Measurements from ENCODE around the gene TNFSF9.
A peak's percentile ranks its signal among the peaks of the same experiment; 100 is the strongest.

The TNFSF9 gene, protein sequence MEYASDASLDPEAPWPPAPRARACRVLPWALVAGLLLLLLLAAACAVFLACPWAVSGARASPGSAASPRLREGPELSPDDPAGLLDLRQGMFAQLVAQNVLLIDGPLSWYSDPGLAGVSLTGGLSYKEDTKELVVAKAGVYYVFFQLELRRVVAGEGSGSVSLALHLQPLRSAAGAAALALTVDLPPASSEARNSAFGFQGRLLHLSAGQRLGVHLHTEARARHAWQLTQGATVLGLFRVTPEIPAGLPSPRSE

GRCh38 chr19:6530386-6531162, at the start of gene TNFSF9:
Gene TNFSF9 (plus strand): TSS chr19:6531026. CDS start chr19:6531037, 11 bp downstream.
- H3K4me1 ChIP-seq (ENCODE audit: control insufficient read depth in 2 of 2, insufficient read depth in 2 of 2, low read length in 2 of 2) = peaks cover 9 to 10% of the 10 kb centered on the region in 2 donors
- H3K27ac ChIP-seq (ENCODE audit: low read depth in 2 of 2, low read length in 2 of 2) = peak within 1 kb of the TSS in 1 of 2 donors; percentile 17
- H3K4me3 ChIP-seq (ENCODE audit: low read length in 2 of 2) = peak within 1 kb of the TSS; percentile 63 to 85
- H3K9me3 ChIP-seq (ENCODE audit: control insufficient read depth in 2 of 2, low read length in 2 of 2) = no peaks in the 10 kb centered on the region
- peaks cover 0 to 2% of the 10 kb centered on the region in 2 donors for H3K36me3 ChIP-seq (ENCODE audit: control insufficient read depth in 2 of 2, insufficient read depth in 2 of 2, low read length in 2 of 2)
- peaks cover 8 to 17% of the 10 kb centered on the region in 2 donors for H3K27me3 ChIP-seq (ENCODE audit: control insufficient read depth in 2 of 2, insufficient read depth in 2 of 2, low read length in 2 of 2)
- peak within 1 kb of the TSS; percentile 70 to 79 for H3K9ac ChIP-seq (ENCODE audit: low read depth in 1 of 2, low read length in 2 of 2)

GRCh38 chr19:6481541-6482342, 49.1 kb upstream of the TNFSF9 start, which contains the start of gene DENND1C:
Gene DENND1C (minus strand): TSS chr19:6481787. CDS start chr19:6481695, 92 bp downstream.
- peak within 1 kb of the TSS; percentile 58 to 75 for H3K4me3 ChIP-seq (ENCODE audit: low read length in 2 of 2)
- H3K9ac ChIP-seq (ENCODE audit: low read depth in 1 of 2, low read length in 2 of 2) = peak within 1 kb of the TSS; percentile 58 to 70

GRCh38 chr19:6482343-6482686, 48.5 kb upstream of the TNFSF9 start:
- no peaks in the 10 kb centered on the region for H3K36me3 ChIP-seq (ENCODE audit: control insufficient read depth in 2 of 2, insufficient read depth in 2 of 2, low read length in 2 of 2)
- peak overlapping the region in 1 of 2 donors; percentile 71 for H3K27ac ChIP-seq (ENCODE audit: low read depth in 2 of 2, low read length in 2 of 2)
- no peaks in the 10 kb centered on the region for H3K9me3 ChIP-seq (ENCODE audit: control insufficient read depth in 2 of 2, low read length in 2 of 2)
- H3K4me3 ChIP-seq (ENCODE audit: low read length in 2 of 2) = peak overlapping the region; percentile 58 to 75
- H3K4me1 ChIP-seq (ENCODE audit: control insufficient read depth in 2 of 2, insufficient read depth in 2 of 2, low read length in 2 of 2) = no peaks in the 10 kb centered on the region
- H3K9ac ChIP-seq (ENCODE audit: low read depth in 1 of 2, low read length in 2 of 2) = peak overlapping the region in 1 of 2 donors; percentile 70
- no peaks in the 10 kb centered on the region for H3K27me3 ChIP-seq (ENCODE audit: control insufficient read depth in 2 of 2, insufficient read depth in 2 of 2, low read length in 2 of 2)

More at GRCh38 chr19:6481541-6482342, 49.1 kb upstream of the TNFSF9 start, which contains the start of gene DENND1C:
- Histone ChIP-seq H3K27ac (ENCODE audit: low read depth in 2 of 2, low read length in 2 of 2) (peak within 1 kb of the TSS; percentile 44 to 71), H3K4me1 (ENCODE audit: control insufficient read depth in 2 of 2, insufficient read depth in 2 of 2, low read length in 2 of 2) (no peaks in the 10 kb centered on the region), H3K9me3 (ENCODE audit: control insufficient read depth in 2 of 2, low read length in 2 of 2) (no peaks in the 10 kb centered on the region), H3K36me3 (ENCODE audit: control insufficient read depth in 2 of 2, insufficient read depth in 2 of 2, low read length in 2 of 2) (no peaks in the 10 kb centered on the region), H3K27me3 (ENCODE audit: control insufficient read depth in 2 of 2, insufficient read depth in 2 of 2, low read length in 2 of 2) (no peaks in the 10 kb centered on the region)

GRCh38 chr19:6483235-6483634, 47.6 kb upstream of the TNFSF9 start:
- Histone ChIP-seq H3K4me1 (ENCODE audit: control insufficient read depth in 2 of 2, insufficient read depth in 2 of 2, low read length in 2 of 2) (no peaks in the 10 kb centered on the region), H3K36me3 (ENCODE audit: control insufficient read depth in 2 of 2, insufficient read depth in 2 of 2, low read length in 2 of 2) (no peaks in the 10 kb centered on the region), H3K9ac (ENCODE audit: low read depth in 1 of 2, low read length in 2 of 2) (no peak overlapping the region), H3K27ac (ENCODE audit: low read depth in 2 of 2, low read length in 2 of 2) (no peak overlapping the region), H3K27me3 (ENCODE audit: control insufficient read depth in 2 of 2, insufficient read depth in 2 of 2, low read length in 2 of 2) (no peaks in the 10 kb centered on the region), H3K4me3 (ENCODE audit: low read length in 2 of 2) (no peak overlapping the region), H3K9me3 (ENCODE audit: control insufficient read depth in 2 of 2, low read length in 2 of 2) (no peaks in the 10 kb centered on the region)

DNA sequence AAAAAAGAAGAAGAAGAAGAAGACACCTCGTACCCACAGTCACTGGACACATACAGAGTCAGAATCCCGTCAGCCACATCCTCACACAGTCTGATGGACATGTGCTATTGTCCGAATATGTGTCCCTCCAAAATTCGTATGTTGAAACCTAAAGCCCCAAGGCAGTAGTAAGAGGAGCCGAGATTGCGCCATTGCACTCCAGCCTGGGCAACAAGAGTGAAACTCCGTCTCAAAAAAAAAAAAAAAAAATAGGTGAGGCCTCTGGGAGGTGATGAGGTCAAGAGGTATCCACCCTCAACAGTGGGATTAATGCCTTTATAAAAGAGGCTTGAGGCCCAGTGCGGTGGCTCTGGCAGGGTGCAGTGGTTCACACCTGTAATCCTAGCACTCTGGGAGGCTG, 46.6 kb upstream of the TNFSF9 start:
- Histone ChIP-seq H3K36me3 (ENCODE audit: control insufficient read depth in 2 of 2, insufficient read depth in 2 of 2, low read length in 2 of 2) (no peaks in the 10 kb centered on the region), H3K27me3 (ENCODE audit: control insufficient read depth in 2 of 2, insufficient read depth in 2 of 2, low read length in 2 of 2) (no peaks in the 10 kb centered on the region), H3K4me1 (ENCODE audit: control insufficient read depth in 2 of 2, insufficient read depth in 2 of 2, low read length in 2 of 2) (no peaks in the 10 kb centered on the region), H3K9me3 (ENCODE audit: control insufficient read depth in 2 of 2, low read length in 2 of 2) (no peaks in the 10 kb centered on the region), H3K27ac (ENCODE audit: low read depth in 2 of 2, low read length in 2 of 2) (no peak overlapping the region), H3K4me3 (ENCODE audit: low read length in 2 of 2) (no peak overlapping the region), H3K9ac (ENCODE audit: low read depth in 1 of 2, low read length in 2 of 2) (no peak overlapping the region)

DNA sequence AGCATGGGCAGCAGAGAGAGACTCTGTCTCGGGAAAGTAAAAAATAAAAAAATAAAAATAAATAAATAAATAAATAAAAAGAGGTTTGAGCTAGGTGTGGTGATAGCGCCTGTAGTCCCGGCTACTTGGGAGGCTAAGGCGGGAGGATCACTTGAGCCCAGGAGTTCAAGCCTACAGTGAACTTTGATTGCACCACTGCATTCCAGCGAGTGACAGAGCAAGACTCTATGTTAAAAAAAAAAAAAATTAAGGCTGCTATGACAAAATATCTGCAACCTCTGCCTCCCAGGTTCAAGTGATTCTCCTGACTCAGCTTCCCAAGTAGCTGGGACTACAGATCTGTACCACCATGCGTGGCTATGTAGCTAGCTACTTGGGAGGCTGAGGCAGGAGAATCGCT, 46.0 kb upstream of the TNFSF9 start:
- Histone ChIP-seq H3K27me3 (ENCODE audit: control insufficient read depth in 2 of 2, insufficient read depth in 2 of 2, low read length in 2 of 2) (no peaks in the 10 kb centered on the region), H3K4me1 (ENCODE audit: control insufficient read depth in 2 of 2, insufficient read depth in 2 of 2, low read length in 2 of 2) (no peaks in the 10 kb centered on the region), H3K9ac (ENCODE audit: low read depth in 1 of 2, low read length in 2 of 2) (no peak overlapping the region), H3K9me3 (ENCODE audit: control insufficient read depth in 2 of 2, low read length in 2 of 2) (no peaks in the 10 kb centered on the region), H3K36me3 (ENCODE audit: control insufficient read depth in 2 of 2, insufficient read depth in 2 of 2, low read length in 2 of 2) (no peaks in the 10 kb centered on the region), H3K27ac (ENCODE audit: low read depth in 2 of 2, low read length in 2 of 2) (no peak overlapping the region), H3K4me3 (ENCODE audit: low read length in 2 of 2) (no peak overlapping the region)

GRCh38 chr19:6489278-6490061, 41.4 kb upstream of the TNFSF9 start:
- no peaks in the 10 kb centered on the region for H3K9me3 ChIP-seq (ENCODE audit: control insufficient read depth in 2 of 2, low read length in 2 of 2)
- no peaks in the 10 kb centered on the region for H3K27me3 ChIP-seq (ENCODE audit: control insufficient read depth in 2 of 2, insufficient read depth in 2 of 2, low read length in 2 of 2)
- no peaks in the 10 kb centered on the region for H3K4me1 ChIP-seq (ENCODE audit: control insufficient read depth in 2 of 2, insufficient read depth in 2 of 2, low read length in 2 of 2)
- H3K36me3 ChIP-seq (ENCODE audit: control insufficient read depth in 2 of 2, insufficient read depth in 2 of 2, low read length in 2 of 2) = no peaks in the 10 kb centered on the region
- H3K27ac ChIP-seq (ENCODE audit: low read depth in 2 of 2, low read length in 2 of 2) = no peak overlapping the region
- H3K4me3 ChIP-seq (ENCODE audit: low read length in 2 of 2) = peak overlapping the region in 1 of 2 donors; percentile 61
- peak overlapping the region in 1 of 2 donors; percentile 24 for H3K9ac ChIP-seq (ENCODE audit: low read depth in 1 of 2, low read length in 2 of 2)

- no peaks in the 10 kb centered on the region for H3K27me3 ChIP-seq (ENCODE audit: control insufficient read depth in 2 of 2, insufficient read depth in 2 of 2, low read length in 2 of 2)
- H3K9ac ChIP-seq (ENCODE audit: low read depth in 1 of 2, low read length in 2 of 2) = peak overlapping the region in 1 of 2 donors; percentile 24
- no peak overlapping the region for H3K27ac ChIP-seq (ENCODE audit: low read depth in 2 of 2, low read length in 2 of 2)
- no peaks in the 10 kb centered on the region for H3K9me3 ChIP-seq (ENCODE audit: control insufficient read depth in 2 of 2, low read length in 2 of 2)
- peak overlapping the region in 1 of 2 donors; percentile 61 for H3K4me3 ChIP-seq (ENCODE audit: low read length in 2 of 2)
- H3K36me3 ChIP-seq (ENCODE audit: control insufficient read depth in 2 of 2, insufficient read depth in 2 of 2, low read length in 2 of 2) = no peaks in the 10 kb centered on the region
- no peaks in the 10 kb centered on the region for H3K4me1 ChIP-seq (ENCODE audit: control insufficient read depth in 2 of 2, insufficient read depth in 2 of 2, low read length in 2 of 2)
Observed at GRCh38 chr19:6490134-6490533, 40.7 kb upstream of the TNFSF9 start.

DNA sequence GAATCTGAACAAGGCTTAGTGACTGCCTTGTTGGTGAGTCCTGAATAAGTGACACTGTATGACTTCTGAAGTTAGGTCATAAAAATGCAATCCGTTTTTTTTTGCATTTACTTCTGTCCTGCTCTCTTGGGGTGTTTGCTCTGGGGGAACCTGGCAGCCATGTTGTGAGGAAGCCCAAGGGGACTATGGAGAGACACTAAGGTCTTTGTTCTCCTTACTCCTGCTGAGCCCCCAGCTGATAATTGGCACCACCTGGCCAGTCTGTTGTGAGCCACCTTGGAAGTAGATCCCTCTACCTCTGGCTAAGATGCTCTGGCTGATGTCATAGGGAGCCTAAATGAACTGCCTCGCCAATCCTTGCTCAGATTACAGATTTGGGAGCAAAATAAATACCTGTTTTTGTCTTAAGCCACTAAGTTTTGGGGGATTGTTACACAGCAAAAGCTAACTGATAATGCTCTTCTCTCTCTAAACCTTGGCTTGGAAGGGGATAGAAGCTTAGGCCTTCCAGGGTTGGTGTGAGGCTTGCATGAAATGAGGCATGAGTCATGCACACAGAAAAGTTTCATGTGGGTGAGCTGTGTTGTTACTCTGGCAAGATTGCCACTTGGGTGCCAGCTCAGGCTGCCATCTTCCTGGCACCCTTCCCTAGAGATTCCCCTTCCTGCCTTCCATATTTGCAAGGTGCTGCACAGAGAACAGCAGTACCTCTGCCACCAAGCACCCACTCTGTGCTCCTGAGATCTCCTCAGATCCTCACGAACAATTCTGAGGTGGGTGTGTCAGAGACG, 38.8 kb upstream of the TNFSF9 start:
- H3K4me3 ChIP-seq (ENCODE audit: low read length in 2 of 2) = no peak overlapping the region
- no peak overlapping the region for H3K9ac ChIP-seq (ENCODE audit: low read depth in 1 of 2, low read length in 2 of 2)
- H3K4me1 ChIP-seq (ENCODE audit: control insufficient read depth in 2 of 2, insufficient read depth in 2 of 2, low read length in 2 of 2) = no peaks in the 10 kb centered on the region
- no peaks in the 10 kb centered on the region for H3K27me3 ChIP-seq (ENCODE audit: control insufficient read depth in 2 of 2, insufficient read depth in 2 of 2, low read length in 2 of 2)
- no peak overlapping the region for H3K27ac ChIP-seq (ENCODE audit: low read depth in 2 of 2, low read length in 2 of 2)
- no peaks in the 10 kb centered on the region for H3K9me3 ChIP-seq (ENCODE audit: control insufficient read depth in 2 of 2, low read length in 2 of 2)
- H3K36me3 ChIP-seq (ENCODE audit: control insufficient read depth in 2 of 2, insufficient read depth in 2 of 2, low read length in 2 of 2) = no peaks in the 10 kb centered on the region
